Fibroblast of lung (primary cell): ENCODE measurements around the gene PDGFA. TPM values are rescaled to one million over a fixed set of nuclear protein-coding genes. Genes with fewer than 3 reads are reported as not detected.

ENCODE experiments used
- DNase-seq, 2 donors: peaks; one replicate each; pipeline versions ENCODE4 v3.0.0 to v3.0.0-alpha.2; 2010; ENCODE audit warnings: low read depth in 2 of 2
- H2AFZ ChIP-seq: 2 replicates; pipeline ENCODE4 v1.5.1; 2012; ENCODE audit warnings: low read length, control low read depth, inconsistent platforms
- H3K27ac ChIP-seq: 2 replicates; pipeline ENCODE4 v1.5.1; 2011; ENCODE audit warnings: low read length, control low read depth; ENCODE audit not compliant: insufficient read depth
- H3K27me3 ChIP-seq: 2 replicates; pipeline ENCODE4 v1.5.1; 2011; ENCODE audit warnings: mild to moderate bottlenecking, low read length; ENCODE audit not compliant: control insufficient read depth, insufficient read depth
- H3K36me3 ChIP-seq: 2 replicates; pipeline ENCODE4 v1.5.1; 2011; ENCODE audit warnings: low read length; ENCODE audit not compliant: control insufficient read depth, insufficient read depth
- H3K4me1 ChIP-seq: 2 replicates; pipeline ENCODE4 v1.5.1; 2011; ENCODE audit warnings: low read length; ENCODE audit not compliant: control insufficient read depth, insufficient read depth; ENCODE audit errors: extremely low read depth
- H3K4me2 ChIP-seq: 2 replicates; pipeline ENCODE4 v1.5.1; 2011; ENCODE audit warnings: low read length, control low read depth; ENCODE audit not compliant: insufficient read depth; ENCODE audit errors: extremely low read depth
- H3K4me3 ChIP-seq, 4 experiments: fragments of 200-600 bp in 1 of 4; sonication (generic) in 1 of 4; replicated peaks in 1 of 4; 2 replicates each; pipeline ENCODE4 v1.5.1; 2011 to 2016; ENCODE audit warnings: low read length in 4 of 4, low read depth in 3 of 4, mild to moderate bottlenecking in 3 of 4, control low read depth in 2 of 4, inconsistent platforms in 1 of 4, mixed read lengths in 1 of 4; ENCODE audit not compliant: insufficient read depth in 1 of 4; ENCODE audit errors: control extremely low read depth in 1 of 4
- H3K79me2 ChIP-seq: 2 replicates; pipeline ENCODE4 v1.5.1; 2012; ENCODE audit warnings: mild to moderate bottlenecking, low read length, inconsistent platforms; ENCODE audit not compliant: control insufficient read depth, insufficient read depth
- H3K9ac ChIP-seq: 2 replicates; pipeline ENCODE4 v1.5.1; 2011; ENCODE audit warnings: mild to moderate bottlenecking, low read length, control low read depth; ENCODE audit not compliant: insufficient read depth
- H3K9me3 ChIP-seq: 2 replicates; pipeline ENCODE4 v1.5.1; 2012; ENCODE audit warnings: low read depth, low read length; ENCODE audit not compliant: control insufficient read depth, insufficient read depth
- H4K20me1 ChIP-seq: 2 replicates; pipeline ENCODE4 v1.5.1; 2011; ENCODE audit warnings: low read length; ENCODE audit not compliant: control insufficient read depth, insufficient read depth; ENCODE audit errors: extremely low read depth
- CTCF ChIP-seq, 2 donors: IDR thresholded peaks in 1 of 2; conservative IDR thresholded peaks in 1 of 2; 1 replicate in 1 of 2; 2 replicates in 1 of 2; pipeline ENCODE4 v1.5.1; 2011 to 2012; ENCODE audit warnings: low read length in 2 of 2, control low read depth in 1 of 2, inconsistent platforms in 1 of 2, low read depth in 1 of 2, mild to moderate bottlenecking in 1 of 2
- EZH2 ChIP-seq: IDR thresholded peaks from 2 replicates; pipeline ENCODE4 v1.5.1; 2012; ENCODE audit warnings: low read length, control low read depth, mild to moderate bottlenecking; ENCODE audit errors: missing control alignments
- polyA plus RNA-seq, 2 donors: library from polyadenylated mRNA; depleted of rRNA in 1 of 2; stranded (reverse) in 1 of 2; unstranded in 1 of 2; fragments of >200 nt; gene quantifications; 2 replicates each; pipeline ENCODE4 v1.2.1, GENCODE V29; 2011 to 2012; ENCODE audit warnings: missing spikeins in 1 of 2
- total RNA-seq: library from RNA; depleted of rRNA; stranded (reverse); fragments of >200 nt; gene quantifications from 2 replicates; pipeline ENCODE4 v1.2.1, GENCODE V29; 2014

PDGFA gene
- total and polyA plus RNA-seq, 2 donors (not counting 1 experiment from before 2014, with no cell fraction given) = 13.5 to 16.9 TPM

GRCh38 chr7:549066-549890 is 29.6 kb upstream of the PDGFA start:
- Histone ChIP-seq H3K4me1 (no peaks in the 10 kb centered on the region), H4K20me1 (no peaks in the 10 kb centered on the region), H3K79me2 (no peaks in the 10 kb centered on the region), H3K4me2 (no peak overlapping the region), H3K27ac (no peak overlapping the region), H3K9me3 (no peaks in the 10 kb centered on the region), H2AFZ (no peak overlapping the region), H3K36me3 (no peaks in the 10 kb centered on the region), H3K27me3 (no peaks in the 10 kb centered on the region), H3K4me3 (no peak overlapping the region), H3K9ac (no peak overlapping the region)
- TF ChIP-seq EZH2 = no peak
- no peak for TF ChIP-seq CTCF (conservative IDR thresholded peaks at IDR 0.05 in 1 of 2, IDR thresholded peaks at IDR 0.05 in 1 of 2; ENCODE audit: low read depth in 1 of 2, low read length in 2 of 2)
- DNase-seq = no peak

- Histone ChIP-seq H2AFZ (no peak overlapping the region), H3K9me3 (no peaks in the 10 kb centered on the region), H3K9ac (no peak overlapping the region), H3K79me2 (no peaks in the 10 kb centered on the region), H3K36me3 (no peaks in the 10 kb centered on the region), H3K27ac (no peak overlapping the region), H4K20me1 (no peaks in the 10 kb centered on the region), H3K4me1 (peaks cover 2% of the 10 kb centered on the region), H3K27me3 (no peaks in the 10 kb centered on the region), H3K4me3 (no peak overlapping the region), H3K4me2 (no peak overlapping the region)
- TF ChIP-seq CTCF (conservative IDR thresholded peaks at IDR 0.05 in 1 of 2, IDR thresholded peaks at IDR 0.05 in 1 of 2; ENCODE audit: low read depth in 1 of 2, low read length in 2 of 2) (no peak), EZH2 (no peak)
- no peak for DNase-seq
Measured at GRCh38 chr7:548401-548800, 28.8 kb upstream of the PDGFA start.

GRCh38 chr7:545470-545869 is 25.8 kb upstream of the PDGFA start:
- H2AFZ ChIP-seq = no peak overlapping the region
- TF ChIP-seq EZH2 (no peak), CTCF (conservative IDR thresholded peaks at IDR 0.05 in 1 of 2, IDR thresholded peaks at IDR 0.05 in 1 of 2; ENCODE audit: low read depth in 1 of 2, low read length in 2 of 2) (no peak)
- H3K79me2 ChIP-seq = no peaks in the 10 kb centered on the region
- H3K36me3 ChIP-seq = no peaks in the 10 kb centered on the region
- no peak for DNase-seq
- H3K9me3 ChIP-seq = no peaks in the 10 kb centered on the region
- no peak overlapping the region for H3K9ac ChIP-seq
- H3K27ac ChIP-seq = no peak overlapping the region
- no peak overlapping the region for H3K4me3 ChIP-seq
- peaks cover 13% of the 10 kb centered on the region for H3K4me1 ChIP-seq
- no peaks in the 10 kb centered on the region for H4K20me1 ChIP-seq
- no peaks in the 10 kb centered on the region for H3K27me3 ChIP-seq
- no peak overlapping the region for H3K4me2 ChIP-seq
